IMR-90 (cell line): ENCODE data around the gene SLC6A9. TPM values are rescaled to one million over a fixed set of nuclear protein-coding genes. Genes with fewer than 3 reads are reported as not detected.

ENCODE experiments used
- ATAC-seq: fragments of 200-7000 bp; cut with Tn5 transposase; 2 replicates; pipeline ENCODE4 v1.9.1; 2020; ENCODE audit warnings: low read depth, mild to moderate bottlenecking, moderate library complexity
- BruUV-seq: library from RNA; stranded (reverse); fragments of 400-500 nt; replicated peaks from 2 replicates; lab custom pipeline; 2021; lab: Mats Ljungman, UMichigan
- CTCF ChIA-PET: fragments of 300-600 bp; formaldehyde crosslinking; extraction: SDS; loops from one replicate; lab custom pipeline; 2021; ENCODE audit warnings: antibody characterized with exemption; lab: Yijun Ruan, JAX
- POLR2A ChIA-PET: fragments of 300-600 bp; sonication (Branson Sonifier 250); formaldehyde crosslinking; loops from one replicate; lab custom pipeline; 2022; ENCODE audit warnings: antibody characterized with exemption; ENCODE audit not compliant: unreplicated experiment; lab: Charles Lee
- DNase-seq: peaks from one replicate; pipeline ENCODE4 v3.0.0; 2013
- H2AFZ ChIP-seq: replicated peaks from 2 replicates; pipeline ENCODE3; 2013; ENCODE audit warnings: low read length, mild to moderate bottlenecking; ENCODE audit not compliant: poor library complexity
- H2AK5ac ChIP-seq: 2 replicates; pipeline ENCODE4 v1.6.1; 2013; ENCODE audit warnings: low read depth, low read length, inconsistent platforms
- H2AK9ac ChIP-seq: replicated peaks from 2 replicates; pipeline ENCODE3; 2013; ENCODE audit warnings: mild to moderate bottlenecking, low read depth, low read length, moderate library complexity; ENCODE audit not compliant: poor library complexity
- H2BK120ac ChIP-seq: 2 replicates; pipeline ENCODE4 v1.6.1; 2013; ENCODE audit warnings: low read depth, low read length, inconsistent platforms
- H2BK15ac ChIP-seq: 3 replicates; pipeline ENCODE4 v1.6.1; 2013; ENCODE audit warnings: low read depth, low read length, inconsistent platforms
- H2BK20ac ChIP-seq: 2 replicates; pipeline ENCODE4 v1.6.1; 2013; ENCODE audit warnings: low read depth, mild to moderate bottlenecking, inconsistent platforms, low read length, moderate library complexity
- H2BK5ac ChIP-seq: 2 replicates; pipeline ENCODE4 v1.6.1; 2013; ENCODE audit warnings: mild to moderate bottlenecking, low read depth, low read length, inconsistent platforms; ENCODE audit not compliant: poor library complexity, severe bottlenecking
- H3K14ac ChIP-seq: replicated peaks from 2 replicates; pipeline ENCODE4 v1.6.1; 2013; ENCODE audit warnings: low read depth, low read length, inconsistent platforms
- H3K18ac ChIP-seq: 2 replicates; pipeline ENCODE4 v1.6.1; 2013; ENCODE audit warnings: low read depth, low read length, control low read depth
- H3K23ac ChIP-seq: 2 replicates; pipeline ENCODE4 v1.6.1; 2013; ENCODE audit warnings: low read depth, low read length, inconsistent platforms
- H3K27ac ChIP-seq: 2 replicates; pipeline ENCODE4 v1.5.1; 2013; ENCODE audit warnings: mild to moderate bottlenecking, control low read depth, low read length; ENCODE audit not compliant: insufficient read depth
- H3K27me3 ChIP-seq: 2 replicates; pipeline ENCODE4 v1.6.1; 2013; ENCODE audit warnings: low read length; ENCODE audit not compliant: control insufficient read depth, insufficient read depth
- H3K36me3 ChIP-seq: 2 replicates; pipeline ENCODE4 v1.6.1; 2013; ENCODE audit warnings: low read length, mixed read lengths; ENCODE audit not compliant: control insufficient read depth, insufficient read depth
- H3K4ac ChIP-seq: 2 replicates; pipeline ENCODE4 v1.6.1; 2013; ENCODE audit warnings: low read depth, low read length, inconsistent platforms
- H3K4me1 ChIP-seq: 2 replicates; pipeline ENCODE4 v1.6.1; 2013; ENCODE audit warnings: low read length, mixed read lengths; ENCODE audit not compliant: control insufficient read depth, insufficient read depth
- H3K4me2 ChIP-seq: 2 replicates; pipeline ENCODE4 v1.6.1; 2013; ENCODE audit warnings: low read depth, mild to moderate bottlenecking, control low read depth, low read length, moderate library complexity
- H3K4me3 ChIP-seq: 2 replicates; pipeline ENCODE4 v1.5.1; 2013; ENCODE audit warnings: low read depth, mild to moderate bottlenecking, control low read depth, low read length, moderate library complexity; ENCODE audit not compliant: insufficient read depth
- H3K56ac ChIP-seq: 2 replicates; pipeline ENCODE4 v1.6.1; 2013; ENCODE audit warnings: low read length, inconsistent platforms; ENCODE audit not compliant: insufficient read depth; ENCODE audit errors: extremely low read depth
- H3K79me1 ChIP-seq, 2 experiments: 2 replicates each; pipeline ENCODE4 v1.6.1; 2013; ENCODE audit warnings: low read length in 2 of 2, inconsistent platforms in 1 of 2, low read depth in 1 of 2
- H3K9ac ChIP-seq: 2 replicates; pipeline ENCODE4 v1.6.1; 2013; ENCODE audit warnings: low read depth, low read length, control low read depth
- H3K9me1 ChIP-seq: 2 replicates; pipeline ENCODE4 v1.6.1; 2013; ENCODE audit warnings: low read length, inconsistent platforms; ENCODE audit not compliant: insufficient read depth
- H3K9me3 ChIP-seq: 2 replicates; pipeline ENCODE4 v1.6.1; 2013; ENCODE audit warnings: low read length; ENCODE audit not compliant: control insufficient read depth, insufficient read depth
- H4K20me1 ChIP-seq: 2 replicates; pipeline ENCODE4 v1.6.1; 2013; ENCODE audit warnings: low read length, inconsistent platforms; ENCODE audit not compliant: insufficient read depth
- H4K5ac ChIP-seq: 2 replicates; pipeline ENCODE4 v1.6.1; 2013; ENCODE audit warnings: mild to moderate bottlenecking, low read depth, low read length, control low read depth
- H4K8ac ChIP-seq, 2 experiments: 2 replicates each; pipeline ENCODE4 v1.6.1; 2013; ENCODE audit warnings: low read depth in 2 of 2, low read length in 2 of 2, control low read depth in 1 of 2, inconsistent platforms in 1 of 2
- H4K91ac ChIP-seq: 2 replicates; pipeline ENCODE4 v1.6.1; 2013; ENCODE audit warnings: low read depth, low read length, inconsistent platforms; ENCODE audit not compliant: insufficient read depth
- BHLHE40 ChIP-seq: fragments of 150-350 bp; IDR thresholded peaks from 2 replicates; pipeline ENCODE4 v1.6.1; 2016; ENCODE audit warnings: mild to moderate bottlenecking, low read depth, low read length
- CEBPB ChIP-seq: IDR thresholded peaks from 2 replicates; pipeline ENCODE4 v1.6.1; 2012; ENCODE audit warnings: low read depth, low read length, improper control_type of control experiment
- CHD1 ChIP-seq: IDR thresholded peaks from 2 replicates; pipeline ENCODE4 v1.6.1; 2012; ENCODE audit warnings: low read depth, low read length, improper control_type of control experiment
- CTCF ChIP-seq: conservative IDR thresholded peaks from 2 replicates; pipeline ENCODE4 v1.5.1; 2012; ENCODE audit warnings: mild to moderate bottlenecking, low read depth, low read length, improper control_type of control experiment
- ELK1 ChIP-seq: fragments of 150-350 bp; IDR thresholded peaks from 2 replicates; pipeline ENCODE4 v1.6.1; 2016; ENCODE audit warnings: low read depth, mild to moderate bottlenecking, low read length, moderate library complexity, borderline replicate concordance
- FOS ChIP-seq: fragments of 150-350 bp; IDR thresholded peaks from 2 replicates; pipeline ENCODE4 v1.6.1; 2016; ENCODE audit warnings: low read depth, low read length
- MAFK ChIP-seq: IDR thresholded peaks from 2 replicates; pipeline ENCODE4 v1.6.1; 2012; ENCODE audit warnings: low read depth, low read length, improper control_type of control experiment
- MAZ ChIP-seq: IDR thresholded peaks from 2 replicates; pipeline ENCODE4 v1.6.1; 2012; ENCODE audit warnings: low read depth, mild to moderate bottlenecking, low read length, improper control_type of control experiment, moderate library complexity, borderline replicate concordance
- MXI1 ChIP-seq: IDR thresholded peaks from 2 replicates; pipeline ENCODE4 v1.6.1; 2012; ENCODE audit warnings: low read depth, mild to moderate bottlenecking, low read length, moderate library complexity, borderline replicate concordance
- NFE2L2 ChIP-seq: fragments of 150-350 bp; IDR thresholded peaks from 2 replicates; pipeline ENCODE4 v1.6.1; 2016; ENCODE audit warnings: low read depth, mild to moderate bottlenecking, low read length
- POLR2A ChIP-seq: IDR thresholded peaks from 2 replicates; pipeline ENCODE4 v1.6.1; 2012; ENCODE audit warnings: mild to moderate bottlenecking, low read depth, low read length
- RAD21 ChIP-seq: IDR thresholded peaks from 2 replicates; pipeline ENCODE4 v1.6.1; 2012; ENCODE audit warnings: low read length, improper control_type of control experiment
- RCOR1 ChIP-seq: IDR thresholded peaks from 2 replicates; pipeline ENCODE4 v1.6.1; 2012; ENCODE audit warnings: mild to moderate bottlenecking, low read length, improper control_type of control experiment; ENCODE audit not compliant: insufficient replicate concordance
- RFX5 ChIP-seq: IDR thresholded peaks from 2 replicates; pipeline ENCODE4 v1.8.0; 2012; ENCODE audit warnings: low read depth, mild to moderate bottlenecking, low read length, moderate library complexity
- SMC3 ChIP-seq: fragments of 150-350 bp; IDR thresholded peaks from 2 replicates; pipeline ENCODE4 v1.6.1; 2016; ENCODE audit warnings: low read depth, mild to moderate bottlenecking, antibody characterized with exemption, low read length, moderate library complexity
- USF2 ChIP-seq: fragments of 150-350 bp; IDR thresholded peaks from 2 replicates; pipeline ENCODE4 v1.6.1; 2017; ENCODE audit warnings: mild to moderate bottlenecking, antibody characterized with exemption, low read length, low read depth
- WGBS, 2 experiments: methylation state at CpG; one replicate each; pipeline versions ENCODE4 v1.1.5 to v1.1.7; 2013; ENCODE audit warnings: missing lambda C conversion rate in 2 of 2; ENCODE audit not compliant: insufficient read length in 1 of 2; ENCODE audit errors: extremely low coverage in 2 of 2; 5-methylcytosine and 5-hydroxymethylcytosine counted together
- dilution Hi-C: fragments of 300-500 bp; cut with HindIII; formaldehyde crosslinking; loops from one replicate; pipeline ENCODE4 v1.14.3; 2018; ENCODE audit warnings: low sequenced_read_pairs; ENCODE audit not compliant: unreplicated experiment
- in situ Hi-C: fragments of 300-500 bp; cut with MboI; formaldehyde crosslinking; loops from 3 replicates; pipeline ENCODE4 v1.14.3; 2019; ENCODE audit warnings: low sequenced_read_pairs, inconsistent platforms, mixed read lengths
- intact Hi-C: fragments of 100-400 bp; cut with micrococcal nuclease; formaldehyde crosslinking; loops from 2 replicates; pipeline ENCODE4 v1.10.0; 2022
- polyA plus RNA-seq, 3 experiments: library from polyadenylated mRNA; depleted of rRNA; stranded (reverse); fragments of >200 nt; gene quantifications; 2 replicates each; pipeline ENCODE4 v1.2.3, GENCODE V29; 2012; ENCODE audit warnings: low replicate concordance in 1 of 3
- total RNA-seq: library from RNA; depleted of rRNA; stranded (reverse); fragments of >200 nt; gene quantifications from 2 replicates; pipeline ENCODE4 v1.2.3, GENCODE V29; 2012

The SLC6A9 gene
- total and polyA plus RNA-seq, 2 of the 4 experiments (the other 2 are of a cell fraction) = 2.0 to 6.6 TPM

GRCh38 chr1:44037154-44037553 lies 5.9 kb upstream of the SLC6A9 start:
- intact Hi-C loops = loop anchor here (5.0 kb wide), 1 partner anchor 510 kb away; no protein-coding TSS in a partner anchor
- Histone ChIP-seq H2BK20ac (no peak overlapping the region), H3K14ac (no peak overlapping the region), H2BK5ac (no peak overlapping the region), H3K9ac (no peak overlapping the region), H2BK15ac (no peak overlapping the region), H3K18ac (no peak overlapping the region), H4K5ac (no peak overlapping the region), H2AFZ (no peak overlapping the region), H3K4me3 (no peak overlapping the region), H3K23ac (no peak overlapping the region), H4K20me1 (no peaks in the 10 kb centered on the region), H2BK120ac (no peak overlapping the region), H3K4ac (no peak overlapping the region), H3K79me1 (no peaks in the 10 kb centered on the region), H4K91ac (no peak overlapping the region), H3K4me1 (peaks cover under 1% of the 10 kb centered on the region; the same call in 1 of the 2 replicates), H3K27ac (no peak overlapping the region), H3K27me3 (no peaks in the 10 kb centered on the region), H2AK9ac (no peak overlapping the region), H3K4me2 (no peak overlapping the region), H3K9me1 (peaks cover 3% of the 10 kb centered on the region; the same call in 1 of the 2 replicates), H4K8ac (no peak overlapping the region), H3K9me3 (no peaks in the 10 kb centered on the region), H2AK5ac (no peak overlapping the region), H3K56ac (no peak overlapping the region), H3K36me3 (no peaks in the 10 kb centered on the region)
- in situ Hi-C loops = no loop called here
- WGBS, 2 experiments = no CpG with 5 or more reads among the region's 5 CpGs
- ChIA-PET CTCF (interaction anchor here (1.8 to 2.3 kb wide), 3 partner anchors 11 to 271 kb away, joined by 5 to 16 read pairs (median 16); no protein-coding TSS in a partner anchor), POLR2A (no interaction called here)
- ATAC-seq (no peak), DNase-seq (no peak)
- dilution Hi-C loops = no loop called here
- TF ChIP-seq MAZ (no peak), NFE2L2 (no peak), MXI1 (no peak), ELK1 (no peak), FOS (no peak), CEBPB (no peak), MAFK (no peak), SMC3 (no peak), RCOR1 (no peak), POLR2A (no peak), USF2 (no peak), CHD1 (no peak), RFX5 (no peak), BHLHE40 (no peak), CTCF (no peak), RAD21 (no peak)
- BruUV-seq = no TSS peak
